ENCODE results near the gene TMEM184B.

TMEM184B gene

DNA sequence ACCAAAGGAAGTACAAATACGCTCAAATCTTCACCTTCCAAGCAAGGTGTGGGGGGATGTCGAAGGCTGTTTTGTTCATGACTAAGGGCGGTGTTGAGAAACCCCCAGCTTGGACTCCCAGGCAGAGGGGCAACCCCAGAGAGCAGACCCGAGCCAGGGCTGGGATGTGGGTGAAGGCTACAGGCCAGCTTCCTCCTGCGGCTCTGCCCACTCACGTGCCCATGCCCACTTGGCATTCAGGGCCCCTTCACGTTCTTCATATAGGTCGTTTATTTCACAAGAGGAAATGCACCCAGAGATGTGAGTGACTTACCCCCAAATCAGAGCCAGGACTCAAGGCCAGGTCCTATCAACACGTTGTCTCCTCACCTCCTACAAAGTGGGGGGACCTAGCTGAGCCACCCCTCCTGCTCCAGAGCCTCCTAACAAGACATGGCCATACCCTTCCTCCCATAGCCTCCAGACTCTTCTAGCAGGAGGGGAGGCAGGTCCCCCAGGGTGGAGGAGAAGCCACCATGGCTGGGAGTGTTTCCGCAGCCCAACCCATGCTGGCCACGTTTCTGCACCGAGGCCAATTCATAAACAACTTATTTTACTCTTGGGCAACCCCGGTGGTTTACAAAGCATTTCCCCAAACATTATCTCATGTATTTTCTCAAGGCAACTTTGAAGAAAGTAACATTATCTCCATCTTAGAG lies 22.0 kb downstream of the TMEM184B start:
- Histone ChIP-seq H3K9me3 (ENCODE audit: control insufficient read depth, low read length) (no peaks in the 10 kb centered on the region), H3K36me3 (ENCODE audit: control insufficient read depth, insufficient read depth, low read length) (peaks cover 4% of the 10 kb centered on the region), H3K4me1 (ENCODE audit: control insufficient read depth, insufficient read depth, low read length) (no peaks in the 10 kb centered on the region), H3K4me3 (ENCODE audit: low read length) (no peak overlapping the region), H3K27me3 (ENCODE audit: control insufficient read depth, insufficient read depth, low read length) (no peaks in the 10 kb centered on the region), H3K9ac (ENCODE audit: low read length) (no peak overlapping the region)

GRCh38 chr22:38249803-38250642 lies 22.8 kb downstream of the TMEM184B start:
- H3K4me1 ChIP-seq (ENCODE audit: control insufficient read depth, insufficient read depth, low read length): no peaks in the 10 kb centered on the region
- H3K4me3 ChIP-seq (ENCODE audit: low read length): no peak overlapping the region
- H3K36me3 ChIP-seq (ENCODE audit: control insufficient read depth, insufficient read depth, low read length): peaks cover 6% of the 10 kb centered on the region
- no peaks in the 10 kb centered on the region for H3K9me3 ChIP-seq (ENCODE audit: control insufficient read depth, low read length)
- H3K27me3 ChIP-seq (ENCODE audit: control insufficient read depth, insufficient read depth, low read length): no peaks in the 10 kb centered on the region
- no peak overlapping the region for H3K9ac ChIP-seq (ENCODE audit: low read length)

GRCh38 chr22:38249301-38249700 lies 23.5 kb downstream of the TMEM184B start:
- Histone ChIP-seq H3K27me3 (ENCODE audit: control insufficient read depth, insufficient read depth, low read length) (no peaks in the 10 kb centered on the region), H3K9ac (ENCODE audit: low read length) (no peak overlapping the region), H3K4me3 (ENCODE audit: low read length) (no peak overlapping the region), H3K36me3 (ENCODE audit: control insufficient read depth, insufficient read depth, low read length) (peaks cover 10% of the 10 kb centered on the region), H3K4me1 (ENCODE audit: control insufficient read depth, insufficient read depth, low read length) (no peaks in the 10 kb centered on the region), H3K9me3 (ENCODE audit: control insufficient read depth, low read length) (no peaks in the 10 kb centered on the region)

DNA sequence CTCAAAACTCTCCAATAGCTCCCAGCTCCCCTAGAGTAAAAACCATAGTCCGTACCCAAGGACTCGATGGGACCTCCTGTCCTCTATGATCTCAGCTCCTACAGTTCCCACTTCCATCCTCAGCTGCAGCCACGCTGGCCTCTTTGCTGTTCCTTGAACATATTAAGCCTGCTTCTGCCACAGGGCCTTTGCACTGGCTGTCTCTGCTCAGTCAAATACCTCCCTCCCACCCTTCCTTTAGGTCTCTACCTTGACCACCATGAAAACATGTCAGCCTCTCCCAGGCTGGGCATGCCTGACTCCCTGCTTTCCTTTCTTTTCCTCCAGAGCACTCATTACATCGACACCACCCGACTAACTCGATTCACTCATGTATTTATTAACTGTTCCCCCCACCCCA lies 24.5 kb downstream of the TMEM184B start:
- no peak overlapping the region for H3K4me3 ChIP-seq (ENCODE audit: low read length)
- H3K36me3 ChIP-seq (ENCODE audit: control insufficient read depth, insufficient read depth, low read length): peaks cover 10% of the 10 kb centered on the region
- H3K9ac ChIP-seq (ENCODE audit: low read length): no peak overlapping the region
- no peaks in the 10 kb centered on the region for H3K27me3 ChIP-seq (ENCODE audit: control insufficient read depth, insufficient read depth, low read length)
- no peaks in the 10 kb centered on the region for H3K9me3 ChIP-seq (ENCODE audit: control insufficient read depth, low read length)
- peaks cover 5% of the 10 kb centered on the region for H3K4me1 ChIP-seq (ENCODE audit: control insufficient read depth, insufficient read depth, low read length)

DNA sequence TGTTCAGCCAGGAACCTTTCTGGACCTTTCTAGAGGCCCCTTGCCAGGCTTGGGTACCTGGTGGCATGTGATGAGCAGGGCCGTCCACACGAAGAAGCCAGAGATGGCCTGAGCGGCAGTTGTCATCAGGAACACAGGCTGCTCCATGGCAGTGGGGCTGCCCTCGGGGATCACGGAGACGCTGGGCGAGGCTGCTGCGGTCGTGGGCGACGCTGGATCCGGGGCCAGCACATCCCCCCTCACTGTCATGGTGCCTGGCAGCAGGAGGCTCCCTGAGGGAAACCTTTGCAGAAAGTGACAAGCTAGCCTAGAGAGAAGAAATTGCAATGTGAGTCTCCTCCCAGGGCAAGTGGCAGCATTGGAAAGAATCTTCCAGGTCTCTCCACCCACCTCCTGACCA lies 25.1 kb downstream of the TMEM184B start:
- H3K36me3 ChIP-seq (ENCODE audit: control insufficient read depth, insufficient read depth, low read length): peaks cover 10% of the 10 kb centered on the region
- peaks cover 10% of the 10 kb centered on the region for H3K4me1 ChIP-seq (ENCODE audit: control insufficient read depth, insufficient read depth, low read length)
- H3K4me3 ChIP-seq (ENCODE audit: low read length): no peak overlapping the region
- no peaks in the 10 kb centered on the region for H3K9me3 ChIP-seq (ENCODE audit: control insufficient read depth, low read length)
- H3K9ac ChIP-seq (ENCODE audit: low read length): no peak overlapping the region
- H3K27me3 ChIP-seq (ENCODE audit: control insufficient read depth, insufficient read depth, low read length): no peaks in the 10 kb centered on the region

GRCh38 chr22:38246692-38247091 lies 26.1 kb downstream of the TMEM184B start:
- no peaks in the 10 kb centered on the region for H3K9me3 ChIP-seq (ENCODE audit: control insufficient read depth, low read length)
- H3K4me3 ChIP-seq (ENCODE audit: low read length): no peak overlapping the region
- H3K27me3 ChIP-seq (ENCODE audit: control insufficient read depth, insufficient read depth, low read length): no peaks in the 10 kb centered on the region
- H3K9ac ChIP-seq (ENCODE audit: low read length): peak overlapping the region; percentile 7
- peaks cover 10% of the 10 kb centered on the region for H3K36me3 ChIP-seq (ENCODE audit: control insufficient read depth, insufficient read depth, low read length)
- peaks cover 16% of the 10 kb centered on the region for H3K4me1 ChIP-seq (ENCODE audit: control insufficient read depth, insufficient read depth, low read length)

- Histone ChIP-seq H3K4me1 (ENCODE audit: control insufficient read depth, insufficient read depth, low read length) (peaks cover 16% of the 10 kb centered on the region), H3K36me3 (ENCODE audit: control insufficient read depth, insufficient read depth, low read length) (peaks cover 10% of the 10 kb centered on the region), H3K9me3 (ENCODE audit: control insufficient read depth, low read length) (no peaks in the 10 kb centered on the region), H3K4me3 (ENCODE audit: low read length) (no peak overlapping the region), H3K27me3 (ENCODE audit: control insufficient read depth, insufficient read depth, low read length) (no peaks in the 10 kb centered on the region), H3K9ac (ENCODE audit: low read length) (no peak overlapping the region)
These were observed 26.7 kb downstream of the TMEM184B start for GRCh38 chr22:38246046-38246658.

DNA sequence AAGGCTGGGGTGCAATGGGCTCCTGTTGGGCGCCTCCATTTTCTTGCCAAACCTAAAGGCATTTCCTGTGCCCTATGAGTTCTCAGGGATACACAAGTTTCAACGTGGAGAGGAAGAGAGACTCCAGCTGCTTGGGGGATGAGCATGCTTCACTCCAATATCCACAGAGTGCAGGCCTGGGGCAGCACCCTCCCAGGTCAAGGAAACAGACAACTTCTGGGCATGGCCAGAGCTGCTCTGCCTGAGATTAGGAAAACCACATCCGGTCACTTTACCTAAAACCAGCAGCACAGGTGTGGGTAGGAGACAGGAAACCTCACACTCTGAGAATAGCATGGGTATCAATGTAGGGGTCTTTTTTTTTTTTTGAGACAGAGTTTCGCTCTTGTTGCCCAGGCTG lies 28.7 kb downstream of the TMEM184B start:
- Histone ChIP-seq H3K4me3 (ENCODE audit: low read length) (no peak overlapping the region), H3K27me3 (ENCODE audit: control insufficient read depth, insufficient read depth, low read length) (no peaks in the 10 kb centered on the region), H3K36me3 (ENCODE audit: control insufficient read depth, insufficient read depth, low read length) (peaks cover 10% of the 10 kb centered on the region), H3K9ac (ENCODE audit: low read length) (no peak overlapping the region), H3K4me1 (ENCODE audit: control insufficient read depth, insufficient read depth, low read length) (peaks cover 36% of the 10 kb centered on the region), H3K9me3 (ENCODE audit: control insufficient read depth, low read length) (no peaks in the 10 kb centered on the region)

DNA sequence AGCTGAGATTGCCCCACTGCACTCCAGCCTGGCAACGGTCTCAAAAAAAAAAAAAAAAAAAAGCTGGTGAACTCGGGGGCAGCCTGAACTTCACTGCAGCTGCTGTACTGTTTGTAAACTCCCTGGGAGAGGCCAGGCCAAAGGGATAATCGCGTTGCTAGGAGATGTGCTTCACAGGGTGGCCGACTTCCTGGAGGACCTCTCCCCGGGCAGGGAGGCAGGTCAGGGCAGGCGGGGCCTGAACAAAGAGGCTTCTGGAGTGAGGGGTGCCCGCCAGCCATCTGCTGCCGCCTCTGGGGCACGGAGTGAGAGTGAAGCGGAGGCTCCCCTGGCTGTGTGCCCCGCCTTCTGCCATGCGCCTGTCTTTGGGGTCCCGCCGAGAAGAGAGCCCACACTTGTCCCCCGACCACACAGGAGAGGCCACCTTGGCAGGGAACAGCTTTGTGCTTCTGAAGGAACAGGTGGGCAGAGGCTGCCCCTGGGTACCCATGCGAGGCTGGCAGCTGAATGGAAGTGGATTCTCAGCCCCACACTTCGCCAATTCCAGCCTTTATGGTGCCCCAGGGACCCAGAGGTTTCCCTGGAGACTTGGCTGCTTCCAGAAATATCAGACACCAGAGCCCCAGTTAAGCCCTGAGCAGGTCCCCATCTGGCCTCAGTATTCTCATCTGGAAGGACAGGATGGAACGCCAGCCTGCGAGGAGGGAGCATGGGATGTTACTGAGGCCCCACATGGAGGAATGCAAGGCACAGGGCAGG lies 29.6 kb downstream of the TMEM184B start:
- peaks cover 45% of the 10 kb centered on the region for H3K4me1 ChIP-seq (ENCODE audit: control insufficient read depth, insufficient read depth, low read length)
- H3K9me3 ChIP-seq (ENCODE audit: control insufficient read depth, low read length): no peaks in the 10 kb centered on the region
- H3K4me3 ChIP-seq (ENCODE audit: low read length): no peak overlapping the region
- peaks cover 10% of the 10 kb centered on the region for H3K36me3 ChIP-seq (ENCODE audit: control insufficient read depth, insufficient read depth, low read length)
- H3K9ac ChIP-seq (ENCODE audit: low read length): peak overlapping the region; percentile 50
- H3K27me3 ChIP-seq (ENCODE audit: control insufficient read depth, insufficient read depth, low read length): no peaks in the 10 kb centered on the region

GRCh38 chr22:38240734-38241252 lies 32.0 kb downstream of the TMEM184B start:
- Histone ChIP-seq H3K9ac (ENCODE audit: low read length) (no peak overlapping the region), H3K9me3 (ENCODE audit: control insufficient read depth, low read length) (no peaks in the 10 kb centered on the region), H3K27me3 (ENCODE audit: control insufficient read depth, insufficient read depth, low read length) (no peaks in the 10 kb centered on the region), H3K4me1 (ENCODE audit: control insufficient read depth, insufficient read depth, low read length) (peaks cover 56% of the 10 kb centered on the region), H3K4me3 (ENCODE audit: low read length) (no peak overlapping the region), H3K36me3 (ENCODE audit: control insufficient read depth, insufficient read depth, low read length) (peaks cover 10% of the 10 kb centered on the region)

DNA sequence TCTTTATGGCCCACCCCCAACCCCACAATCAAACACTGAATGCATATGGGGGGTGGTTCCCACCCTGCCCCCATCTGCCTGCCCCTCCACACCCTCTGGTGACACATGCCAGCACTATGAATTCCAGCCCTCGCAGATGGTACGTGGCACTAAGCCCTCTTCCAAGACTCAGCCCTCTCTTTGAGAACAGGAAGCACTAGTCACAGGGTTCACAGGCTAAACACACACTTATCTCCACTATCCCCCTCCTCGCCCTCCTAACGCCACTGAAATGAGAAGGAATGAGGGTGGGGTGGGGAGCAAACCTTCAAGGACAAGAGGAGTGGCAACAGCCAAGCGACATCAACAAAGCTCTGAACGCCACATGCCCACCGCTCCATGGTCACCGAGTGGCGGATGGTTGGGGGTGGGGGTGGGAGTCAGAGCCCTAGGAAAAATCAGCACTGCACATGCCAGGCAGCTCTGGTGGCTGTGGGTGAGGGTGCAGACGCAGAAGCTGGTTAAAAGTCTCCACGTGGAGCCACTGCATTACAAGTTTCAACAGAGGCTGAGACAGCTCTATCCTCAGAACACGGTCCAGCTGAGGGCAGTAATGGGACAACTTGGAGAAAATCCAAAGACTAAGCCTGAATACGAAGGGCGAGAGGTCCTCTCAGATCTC lies 33.6 kb downstream of the TMEM184B start:
- Histone ChIP-seq H3K9me3 (ENCODE audit: control insufficient read depth, low read length) (no peaks in the 10 kb centered on the region), H3K4me1 (ENCODE audit: control insufficient read depth, insufficient read depth, low read length) (peaks cover 56% of the 10 kb centered on the region), H3K4me3 (ENCODE audit: low read length) (no peak overlapping the region), H3K36me3 (ENCODE audit: control insufficient read depth, insufficient read depth, low read length) (peaks cover 7% of the 10 kb centered on the region), H3K9ac (ENCODE audit: low read length) (no peak overlapping the region), H3K27me3 (ENCODE audit: control insufficient read depth, insufficient read depth, low read length) (no peaks in the 10 kb centered on the region)
